Skeletal muscle tissue (tissue), 4 donors: ENCODE data around the gene ZNF524. TPM values are rescaled to one million over a fixed set of nuclear protein-coding genes. Genes with fewer than 3 reads are reported as not detected.

Source experiments
- H3K27ac ChIP-seq: one replicate; pipeline ENCODE4 v1.7.0; 2013; ENCODE audit warnings: mild to moderate bottlenecking, low read depth, low read length, inconsistent platforms
- H3K27me3 ChIP-seq, 3 donors: one replicate each; pipeline ENCODE4 v1.7.0; 2013; ENCODE audit warnings: low read length in 3 of 3; ENCODE audit not compliant: control insufficient read depth in 3 of 3, insufficient read depth in 3 of 3
- H3K36me3 ChIP-seq, 3 donors: one replicate each; pipeline ENCODE4 v1.7.0; 2013; ENCODE audit warnings: low read length in 3 of 3; ENCODE audit not compliant: control insufficient read depth in 3 of 3, insufficient read depth in 3 of 3
- H3K4me1 ChIP-seq, 3 donors: one replicate each; pipeline ENCODE4 v1.7.0; 2013; ENCODE audit warnings: low read length in 3 of 3, mild to moderate bottlenecking in 3 of 3; ENCODE audit not compliant: control insufficient read depth in 3 of 3, insufficient read depth in 3 of 3
- H3K4me3 ChIP-seq, 3 donors: one replicate each; pipeline ENCODE4 v1.7.0; 2013; ENCODE audit warnings: low read length in 3 of 3
- H3K9ac ChIP-seq, 3 donors: one replicate each; pipeline ENCODE4 v1.7.0; 2013; ENCODE audit warnings: low read length in 3 of 3, mild to moderate bottlenecking in 3 of 3, moderate library complexity in 2 of 3, low read depth in 1 of 3
- H3K9me3 ChIP-seq, 3 donors: one replicate each; pipeline ENCODE4 v1.7.0; 2013; ENCODE audit warnings: low read length in 3 of 3; ENCODE audit not compliant: control insufficient read depth in 3 of 3
- total RNA-seq: library from RNA; depleted of rRNA; stranded (reverse); fragments of >200 nt; gene quantifications from one replicate; pipeline ENCODE4 v1.2.3, GENCODE V29; 2014
- donor health status: Osteomylitis.

Gene ZNF524, protein sequence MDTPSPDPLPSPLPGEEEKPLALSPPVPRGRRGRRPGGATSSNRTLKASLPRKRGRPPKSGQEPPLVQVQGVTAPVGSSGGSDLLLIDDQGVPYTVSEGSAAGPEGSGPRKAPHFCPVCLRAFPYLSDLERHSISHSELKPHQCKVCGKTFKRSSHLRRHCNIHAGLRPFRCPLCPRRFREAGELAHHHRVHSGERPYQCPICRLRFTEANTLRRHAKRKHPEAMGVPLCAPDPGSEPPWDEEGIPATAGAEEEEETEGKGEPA
- total RNA-seq, result 4.7 TPM

DNA sequence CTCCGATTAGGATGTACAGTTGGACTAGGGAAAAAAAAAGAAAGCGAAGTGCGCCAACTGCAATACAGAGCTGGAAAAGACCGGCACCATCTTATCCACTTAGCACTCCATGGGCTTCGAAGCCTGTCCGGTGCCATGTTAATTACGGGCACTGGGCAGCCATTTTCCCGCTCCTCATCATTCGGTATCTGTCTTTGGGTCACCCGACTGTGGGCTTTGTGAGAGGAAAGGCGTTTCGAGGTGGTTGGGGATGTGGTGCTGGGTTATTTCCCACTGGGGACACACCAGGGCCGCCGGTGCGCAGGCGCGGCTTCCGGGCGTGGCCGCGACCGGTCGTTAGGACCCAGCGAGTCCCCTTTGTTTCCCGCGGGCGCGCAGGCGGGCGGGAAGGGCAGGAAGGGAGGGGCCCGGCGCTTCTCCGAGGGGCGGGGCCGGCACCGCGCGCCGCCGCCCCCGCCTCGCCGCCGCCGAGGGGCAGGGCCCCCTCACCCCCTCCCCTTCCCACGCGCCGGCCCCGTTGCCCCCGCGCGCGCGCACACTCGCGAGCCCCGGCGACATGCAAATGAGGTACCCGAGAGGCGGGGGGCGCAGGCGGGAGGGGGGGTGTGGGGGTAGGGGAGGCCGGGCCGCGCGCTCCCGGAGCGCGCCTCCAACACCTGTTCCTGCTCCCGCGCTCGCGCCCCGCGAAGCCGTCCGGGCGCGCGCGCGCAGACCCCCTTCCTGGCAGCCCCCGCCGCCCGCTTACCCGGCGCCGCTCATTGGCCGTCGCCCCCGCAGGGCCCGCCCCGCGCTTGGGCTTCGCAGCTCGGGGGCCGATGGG is at the start of gene ZNF524:
TSS of gene ZNF524 (plus strand) at position 447 of the 820 bp plus-strand sequence. CDS start 1,825 bp downstream, outside the sequence.
- peak within 1 kb of the TSS; percentile 79 to 95 (median 93) for H3K4me3 ChIP-seq
- H3K27ac ChIP-seq, result peak within 1 kb of the TSS; percentile 98
- H3K4me1 ChIP-seq, result peaks cover 17 to 26% (median 19%) of the 10 kb centered on the region in 3 donors
- H3K27me3 ChIP-seq, result no peaks in the 10 kb centered on the region
- H3K9ac ChIP-seq, result peak within 1 kb of the TSS; percentile 93 to 95 (median 94)
- peaks cover 5 to 16% (median 13%) of the 10 kb centered on the region in 3 donors for H3K36me3 ChIP-seq
- no peaks in the 10 kb centered on the region for H3K9me3 ChIP-seq

DNA sequence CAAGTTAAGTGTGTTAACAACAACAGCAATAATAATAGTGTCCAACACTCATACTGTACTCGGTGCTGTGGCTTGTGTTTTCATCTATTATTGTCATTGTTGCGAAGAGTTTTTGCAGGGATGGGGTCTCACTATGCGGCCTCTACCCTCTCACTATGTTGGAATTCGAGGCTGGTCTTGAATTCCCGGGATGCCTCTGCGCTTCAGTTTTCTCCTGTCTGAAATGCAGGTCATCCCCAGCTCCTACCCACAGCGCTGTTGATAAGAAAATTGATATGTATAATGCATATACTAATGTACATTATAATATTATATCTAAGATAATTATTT is 49.8 kb upstream of the ZNF524 start:
- no peaks in the 10 kb centered on the region for H3K27me3 ChIP-seq
- peak overlapping the region; percentile 32 to 64 (median 48) for H3K4me3 ChIP-seq
- peak overlapping the region; percentile 65 to 81 (median 77) for H3K9ac ChIP-seq
- no peaks in the 10 kb centered on the region for H3K9me3 ChIP-seq
- peak overlapping the region; percentile 92 for H3K27ac ChIP-seq
- no peaks in the 10 kb centered on the region for H3K36me3 ChIP-seq
- peaks cover 47 to 68% (median 64%) of the 10 kb centered on the region in 3 donors for H3K4me1 ChIP-seq

GRCh38 chr19:55552206-55552605 is 47.9 kb upstream of the ZNF524 start:
- H3K9ac ChIP-seq, result no peak overlapping the region
- H3K27ac ChIP-seq, result no peak overlapping the region
- no peaks in the 10 kb centered on the region for H3K9me3 ChIP-seq
- no peak overlapping the region for H3K4me3 ChIP-seq
- H3K36me3 ChIP-seq, result no peaks in the 10 kb centered on the region
- H3K4me1 ChIP-seq, result peaks cover 32 to 55% (median 46%) of the 10 kb centered on the region in 3 donors
- H3K27me3 ChIP-seq, result no peaks in the 10 kb centered on the region

GRCh38 chr19:55552620-55553019 is 47.5 kb upstream of the ZNF524 start:
- peak overlapping the region in 1 of 3 donors; percentile 45 for H3K9ac ChIP-seq
- H3K27ac ChIP-seq, result no peak overlapping the region
- peaks cover 32 to 54% (median 46%) of the 10 kb centered on the region in 3 donors for H3K4me1 ChIP-seq
- no peaks in the 10 kb centered on the region for H3K36me3 ChIP-seq
- no peak overlapping the region for H3K4me3 ChIP-seq
- H3K9me3 ChIP-seq, result no peaks in the 10 kb centered on the region
- no peaks in the 10 kb centered on the region for H3K27me3 ChIP-seq

- Histone ChIP-seq H3K36me3 (no peaks in the 10 kb centered on the region), H3K27me3 (no peaks in the 10 kb centered on the region), H3K4me1 (peaks cover 26 to 52% (median 42%) of the 10 kb centered on the region in 3 donors), H3K9me3 (no peaks in the 10 kb centered on the region), H3K9ac (peak overlapping the region in 1 of 3 donors; percentile 41), H3K4me3 (peak overlapping the region in 1 of 3 donors; percentile 41), H3K27ac (peak overlapping the region; percentile 56)
Measured at GRCh38 chr19:55553217-55554182, 46.6 kb upstream of the ZNF524 start.

DNA sequence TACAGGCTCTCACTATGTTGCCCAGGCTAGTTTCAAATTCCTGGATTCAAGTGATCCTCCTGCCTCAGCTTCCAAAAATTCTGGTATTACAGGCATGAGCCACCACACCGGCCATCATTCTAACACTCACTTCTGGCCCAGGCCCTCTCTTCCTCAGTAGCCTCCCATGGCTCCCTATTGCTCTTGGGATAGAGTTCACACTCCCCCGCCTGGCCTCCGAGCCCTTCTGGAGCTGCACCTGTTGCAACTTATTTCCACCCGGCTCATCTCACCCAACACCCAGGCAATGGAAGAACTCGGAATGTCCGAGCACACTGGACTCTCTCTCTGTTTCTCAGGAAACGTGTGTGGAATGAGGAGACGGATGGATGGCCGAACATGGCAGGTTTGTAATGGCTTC is 45.8 kb upstream of the ZNF524 start:
- Histone ChIP-seq H3K27ac (peak overlapping the region; percentile 56), H3K9ac (peak overlapping the region; percentile 54 to 79 (median 65)), H3K36me3 (no peaks in the 10 kb centered on the region), H3K4me1 (peaks cover 25 to 51% (median 41%) of the 10 kb centered on the region in 3 donors), H3K9me3 (no peaks in the 10 kb centered on the region), H3K27me3 (no peaks in the 10 kb centered on the region), H3K4me3 (peak overlapping the region in 1 of 3 donors; percentile 41)

DNA sequence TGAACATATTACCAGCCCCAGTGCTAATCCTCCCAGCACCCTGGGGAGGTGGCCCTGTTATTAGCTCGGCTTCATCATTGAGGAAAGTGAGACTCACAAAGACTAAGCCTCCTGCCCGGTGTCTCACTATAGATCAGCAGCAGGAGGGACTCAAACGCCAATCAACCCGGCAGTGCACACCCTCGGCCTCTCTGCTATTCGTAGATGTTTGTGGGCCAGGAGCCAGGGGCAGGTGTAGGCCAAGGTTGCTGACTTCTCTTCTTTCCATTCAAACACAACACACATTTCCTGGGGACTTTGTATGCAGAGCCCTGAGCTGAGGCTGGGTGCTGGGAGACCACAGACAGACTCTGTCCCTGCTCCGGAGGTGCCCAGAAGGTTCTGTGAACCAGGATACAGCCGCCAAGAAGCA is 45.3 kb upstream of the ZNF524 start:
- Histone ChIP-seq H3K27me3 (no peaks in the 10 kb centered on the region), H3K4me1 (peaks cover 22 to 47% (median 38%) of the 10 kb centered on the region in 3 donors), H3K36me3 (no peaks in the 10 kb centered on the region), H3K4me3 (peak overlapping the region in 2 of 3 donors; percentile 15 to 70), H3K9ac (peak overlapping the region; percentile 54 to 79 (median 65)), H3K27ac (peak overlapping the region; percentile 56), H3K9me3 (no peaks in the 10 kb centered on the region)

- peaks cover 14 to 30% (median 23%) of the 10 kb centered on the region in 3 donors for H3K4me1 ChIP-seq
- H3K27me3 ChIP-seq, result no peaks in the 10 kb centered on the region
- no peaks in the 10 kb centered on the region for H3K36me3 ChIP-seq
- H3K4me3 ChIP-seq, result no peak overlapping the region
- H3K9me3 ChIP-seq, result no peaks in the 10 kb centered on the region
- no peak overlapping the region for H3K9ac ChIP-seq
- no peak overlapping the region for H3K27ac ChIP-seq
Measured at GRCh38 chr19:55559684-55560083, 40.4 kb upstream of the ZNF524 start.

- Histone ChIP-seq H3K9me3 (no peaks in the 10 kb centered on the region), H3K4me1 (peaks cover 6 to 14% (median 10%) of the 10 kb centered on the region in 3 donors), H3K36me3 (no peaks in the 10 kb centered on the region), H3K9ac (peak overlapping the region; percentile 51 to 87 (median 64)), H3K27me3 (no peaks in the 10 kb centered on the region), H3K4me3 (peak overlapping the region in 1 of 3 donors; percentile 45), H3K27ac (peak overlapping the region; percentile 90)
Measured at GRCh38 chr19:55563261-55563690, 36.8 kb upstream of the ZNF524 start.
